Heart left ventricle (tissue), 13 donors: ENCODE measurements around the gene ACSBG1.

ENCODE experiments used
- CTCF ChIP-seq, 12 donors: fragments of 200-600 bp; sonication (generic) in 4 of 12; IDR thresholded peaks; one replicate each; pipeline versions ENCODE4 v1.5.0 to v1.8.0; 2018 to 2022; ENCODE audit warnings: antibody characterized with exemption in 12 of 12, mild to moderate bottlenecking in 5 of 12
- POLR2A ChIP-seq, 2 donors: fragments of 450-650 bp; IDR thresholded peaks; one replicate each; pipeline ENCODE4 v1.6.1; 2017; ENCODE audit warnings: antibody characterized with exemption in 2 of 2, mild to moderate bottlenecking in 2 of 2, moderate library complexity in 2 of 2
- donor health status: ischemic (EF 13 %, LVEDD 7.1; RV severe dilation, severe dysfunction).
- donor health status: DM: no; HTN: yes; CAD: no.
- donor health status: DM: no; HTN: no; CAD: no.
- donor health status: ischemic (EF 25% LVEDD 6.9; RV normal size, moderate dysfunction).
- donor health status: ischemic (EF 25% LVEDD 5.7; RV mildly dilated, moderate dysfunction).
- donor health status: ischemic (EF 35%, LVEDD 5.7; RV mildly dilated, moderate dysfunction).
- donor health status: nonischemic (EF 11% LVEDD 7.7; RV severe dilation, severe dysfunction).
- donor health status: DM: yes; HTN: yes; CAD: no.
- donor health status: PGD.
- donor health status: ischemic (EF 29% LVEDD 5.4; RV normal size, mild dysfunction).
- donor health status: nonischemic (EF 23%, LVEDD 6.1; RV moderate dilation, normal function).

- TF ChIP-seq CTCF (IDR thresholded peaks at IDR 0.05): peak; percentile 81 to 93 (median 88)
- no peak for TF ChIP-seq POLR2A (IDR thresholded peaks at IDR 0.05)
These were observed 6.7 kb upstream of the ACSBG1 start for GRCh38 chr15:78241017-78241416.
